ENCODE data around the gene JMJD8. TPM values are rescaled to one million over a fixed set of nuclear protein-coding genes. Genes with fewer than 3 reads are reported as not detected.

Gene JMJD8
- total and polyA plus RNA-seq, 12 donors = 50.8 to 137 (median 93.1) TPM

DNA sequence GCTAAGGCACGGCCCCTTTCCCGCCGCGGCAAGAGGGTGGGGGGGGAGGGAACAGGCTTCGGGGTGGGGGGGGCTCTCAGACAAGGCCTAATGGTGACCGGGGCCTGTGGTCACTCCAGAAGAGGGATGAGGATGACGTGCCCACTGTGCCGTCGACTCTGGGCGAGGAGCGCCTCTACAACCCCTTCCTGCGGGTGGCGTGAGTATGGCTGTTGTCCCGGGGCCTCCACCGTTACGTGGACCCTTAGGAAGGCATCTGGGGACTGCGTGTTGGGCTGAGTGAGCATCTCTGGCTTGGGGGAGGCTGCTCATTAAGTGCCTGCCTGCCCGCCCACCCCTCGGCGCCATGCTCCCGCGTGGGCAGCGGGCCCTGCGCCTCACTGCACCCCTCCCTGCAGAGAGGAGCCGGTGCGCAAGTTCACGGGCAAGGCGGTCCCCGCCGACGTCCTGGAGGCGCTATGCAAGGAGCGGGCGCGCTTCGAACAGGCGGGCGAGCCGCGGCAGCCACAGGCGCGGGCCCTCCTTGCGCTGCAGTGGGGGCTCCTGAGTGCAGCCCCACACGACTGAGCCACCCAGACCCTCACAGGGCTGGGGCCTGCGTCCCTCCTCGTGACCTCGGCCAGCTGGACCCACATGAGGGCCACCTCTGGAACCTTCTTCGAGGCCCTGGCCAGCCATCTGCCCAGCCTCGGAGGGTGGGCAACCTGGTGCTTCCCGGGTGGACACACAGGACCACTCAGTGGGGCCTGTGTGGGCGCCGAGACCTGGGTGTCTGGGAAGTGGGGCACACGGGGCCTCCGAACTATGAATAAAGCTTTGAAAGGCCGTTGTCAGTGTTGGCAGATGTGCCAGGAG, 45.0 kb upstream of the JMJD8 start:
- 51 to 88% (median 59%) methylated on average over 26 to 55 of the region's 55 CpGs for WGBS, 4 donors

GRCh38 chr16:728131-728889, 44.2 kb upstream of the JMJD8 start:
- WGBS, 4 donors = 1 to 2% (median 1%) methylated on average over 17 to 80 of the region's 80 CpGs; no CpG with 5 or more reads in 1 of the 4 donors
- TF ChIP-seq CTCF (IDR thresholded peaks at IDR 0.05) = no peak
- no peak for TF ChIP-seq POLR2A (IDR thresholded peaks at IDR 0.05)
- H3K27ac ChIP-seq = peak overlapping the region in 2 of 5 donors; percentile 22 to 65
- peak in 6 of 7 donors; percentile 49 to 84 (median 64) for DNase-seq
- no peaks in the 10 kb centered on the region for H3K9me3 ChIP-seq (replicated peaks in 1 of 3)
- intact Hi-C loops (cut with DNase I) = no loop called here
- H3K27me3 ChIP-seq = no peaks in the 10 kb centered on the region
- H3K36me3 ChIP-seq (replicated peaks in 1 of 2) = peaks cover 0 to 16% of the 10 kb centered on the region in 2 donors
- peak overlapping the region in 1 of 4 donors; percentile 64 for H3K4me3 ChIP-seq
- H3K4me1 ChIP-seq (replicated peaks in 1 of 2) = peaks cover 16 to 19% of the 10 kb centered on the region in 2 donors

More for the DNA sequence above, 45.0 kb upstream of the JMJD8 start:
- intact Hi-C loops (cut with DNase I) = no loop called here
- TF ChIP-seq CTCF (IDR thresholded peaks at IDR 0.05) = no peak
- no peak for TF ChIP-seq POLR2A (IDR thresholded peaks at IDR 0.05)
- peak in 3 of 7 donors; percentile 9 to 63 (median 23) for DNase-seq
- Histone ChIP-seq H3K9me3 (replicated peaks in 1 of 3) (no peaks in the 10 kb centered on the region), H3K27me3 (no peaks in the 10 kb centered on the region), H3K4me3 (no peak overlapping the region), H3K36me3 (replicated peaks in 1 of 2) (peaks cover 0 to 24% of the 10 kb centered on the region in 2 donors), H3K4me1 (replicated peaks in 1 of 2) (peaks cover 16 to 19% of the 10 kb centered on the region in 2 donors), H3K27ac (no peak overlapping the region)

DNA sequence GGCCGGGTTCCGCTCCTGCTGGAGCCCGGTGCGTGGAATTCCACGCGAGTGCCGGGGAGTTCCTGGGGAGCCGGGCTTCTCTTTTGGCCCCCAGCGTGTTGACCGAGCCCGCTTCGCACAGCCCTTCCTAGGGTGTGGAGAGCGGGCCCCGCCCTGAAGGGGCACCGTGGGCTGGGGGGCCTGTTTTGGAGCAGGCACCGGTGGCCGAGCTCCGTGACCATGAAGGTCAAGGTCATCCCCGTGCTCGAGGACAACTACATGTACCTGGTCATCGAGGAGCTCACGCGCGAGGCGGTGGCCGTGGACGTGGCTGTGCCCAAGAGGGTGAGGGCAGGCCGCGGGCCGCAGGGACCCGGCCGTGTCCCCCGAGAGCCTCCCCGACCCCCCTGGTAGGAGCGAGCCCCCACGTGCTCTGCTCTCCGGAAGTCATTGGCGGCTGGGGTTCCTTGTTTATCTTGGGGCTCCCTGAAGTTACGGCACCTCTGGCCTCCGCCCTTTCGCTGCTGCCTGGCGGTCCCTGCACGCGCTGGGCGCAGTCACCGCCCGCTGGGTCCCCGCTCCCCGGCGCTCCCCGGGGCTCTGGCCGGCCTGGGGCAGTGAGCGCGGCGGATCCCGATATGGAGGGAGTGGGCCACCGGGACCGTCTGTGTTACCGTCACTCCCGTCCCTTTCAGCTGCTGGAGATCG, 43.3 kb upstream of the JMJD8 start:
- Histone ChIP-seq H3K27me3 (no peaks in the 10 kb centered on the region), H3K4me3 (peak overlapping the region in 2 of 4 donors; percentile 22 to 64), H3K27ac (peak overlapping the region in 2 of 5 donors; percentile 22 to 65), H3K9me3 (replicated peaks in 1 of 3) (no peaks in the 10 kb centered on the region), H3K4me1 (replicated peaks in 1 of 2) (peaks cover 16 to 19% of the 10 kb centered on the region in 2 donors), H3K36me3 (replicated peaks in 1 of 2) (peaks cover 0 to 10% of the 10 kb centered on the region in 2 donors)
- intact Hi-C loops (cut with DNase I) = no loop called here
- WGBS, 4 donors = 0 to 1% (median 0%) methylated on average over 5 to 61 of the region's 61 CpGs
- peak in 2 of 7 donors; percentile 19 to 38 for DNase-seq
- no peak for TF ChIP-seq POLR2A (IDR thresholded peaks at IDR 0.05)
- TF ChIP-seq CTCF (IDR thresholded peaks at IDR 0.05) = no peak

All from adrenal gland (tissue), 12 donors.